Lower leg skin (tissue), 4 donors: Measurements from ENCODE around the gene ZBTB20. TPM values are rescaled to one million over a fixed set of nuclear protein-coding genes. Genes with fewer than 3 reads are reported as not detected.

Source experiments
- DNase-seq, 2 donors: peaks; one replicate each; pipeline ENCODE4 v3.0.0-alpha.2; 2019; ENCODE audit warnings: low spot score in 2 of 2
- H3K4me3 ChIP-seq: fragments of 200-600 bp; sonication (generic); 2 replicates; pipeline ENCODE4 v1.5.1; 2017; ENCODE audit warnings: mild to moderate bottlenecking, low read depth; ENCODE audit not compliant: poor library complexity, severe bottlenecking
- CTCF ChIP-seq, 3 donors: fragments of 450-650 bp; IDR thresholded peaks; one replicate each; pipeline ENCODE4 v1.5.1; 2016; ENCODE audit warnings: antibody characterized with exemption in 3 of 3, mild to moderate bottlenecking in 3 of 3, moderate library complexity in 2 of 3
- POLR2A ChIP-seq, 2 donors: fragments of 450-650 bp; IDR thresholded peaks; one replicate each; pipeline ENCODE4 v1.6.1; 2016 to 2017; ENCODE audit warnings: antibody characterized with exemption in 2 of 2, mild to moderate bottlenecking in 1 of 2, moderate library complexity in 1 of 2
- WGBS, 2 donors: methylation state at CpG; one replicate each; pipeline ENCODE4 v1.1.5; 2018; 5-methylcytosine and 5-hydroxymethylcytosine counted together
- intact Hi-C: fragments of 100-400 bp; cut with DNase I; formaldehyde crosslinking; loops from one replicate; pipeline ENCODE4 v1.15.0; 2023; ENCODE audit warnings: low total_unique reads
- total RNA-seq, 4 donors: library from RNA; depleted of rRNA; stranded (reverse); fragments of >200 nt; gene quantifications; one replicate each; pipeline ENCODE4 v1.1.0, GENCODE V29; 2016

The ZBTB20 gene
- total RNA-seq, 4 donors from 2014 or later = 22.5 to 41.9 (median 33.1) TPM

GRCh38 chr3:114308377-114308776 is 838.7 kb downstream of the ZBTB20 start:
- intact Hi-C loops = no loop called here

GRCh38 chr3:114307832-114308231 is 839.3 kb downstream of the ZBTB20 start:
- WGBS, 2 donors = 69 to 93% methylated on average over 3 of the region's 3 CpGs
- TF ChIP-seq CTCF (IDR thresholded peaks at IDR 0.05) (no peak), POLR2A (IDR thresholded peaks at IDR 0.05) (no peak)
- intact Hi-C loops = no loop called here
- no peak for DNase-seq
- H3K4me3 ChIP-seq = no peak overlapping the region

More at GRCh38 chr3:114308377-114308776, 838.7 kb downstream of the ZBTB20 start:
- 77 to 79% methylated on average over 2 of the region's 2 CpGs for WGBS, 2 donors
- no peak for DNase-seq
- no peak for TF ChIP-seq CTCF (IDR thresholded peaks at IDR 0.05)
- no peak for TF ChIP-seq POLR2A (IDR thresholded peaks at IDR 0.05)
- H3K4me3 ChIP-seq = no peak overlapping the region

- no peak for DNase-seq
- WGBS, 2 donors = 83 to 85% methylated on average over 8 of the region's 8 CpGs
- intact Hi-C loops = no loop called here
- H3K4me3 ChIP-seq = no peak overlapping the region
- TF ChIP-seq POLR2A (IDR thresholded peaks at IDR 0.05) (no peak), CTCF (IDR thresholded peaks at IDR 0.05) (no peak)
These were observed 839.8 kb downstream of the ZBTB20 start for GRCh38 chr3:114307222-114307830.

GRCh38 chr3:114299941-114300624 is 847.0 kb downstream of the ZBTB20 start:
- H3K4me3 ChIP-seq = no peak overlapping the region
- no peak for DNase-seq
- intact Hi-C loops = no loop called here
- TF ChIP-seq CTCF (IDR thresholded peaks at IDR 0.05) = no peak
- TF ChIP-seq POLR2A (IDR thresholded peaks at IDR 0.05) = no peak
- 86 to 89% methylated on average over 5 of the region's 5 CpGs for WGBS, 2 donors

GRCh38 chr3:114299421-114299820 is 847.7 kb downstream of the ZBTB20 start:
- no peak overlapping the region for H3K4me3 ChIP-seq
- 79 to 84% methylated on average over 13 of the region's 13 CpGs for WGBS, 2 donors
- TF ChIP-seq POLR2A (IDR thresholded peaks at IDR 0.05) (no peak), CTCF (IDR thresholded peaks at IDR 0.05) (no peak)
- DNase-seq = no peak
- intact Hi-C loops = no loop called here
